ENCODE data around the gene NKX2-8.
"Not testable (repeated sequence)": the region's sequence is repeated elsewhere in the genome, so short reads cannot be mapped to it uniquely, and the experiment has no call there.

NKX2-8 gene

GRCh38 chr14:36580141-36580855 is 2.1 kb downstream of the NKX2-8 start:
- DNase-seq (ENCODE audit: low read depth), result no peak

- no peak for DNase-seq (ENCODE audit: low read depth)
Observed at GRCh38 chr14:36579573-36580140, 2.8 kb downstream of the NKX2-8 start.

- no peak for DNase-seq (ENCODE audit: low read depth)
Observed at GRCh38 chr14:36579001-36579555, 3.3 kb downstream of the NKX2-8 start.

- no peak for DNase-seq (ENCODE audit: low read depth)
Observed at GRCh38 chr14:36570065-36570464, 12.3 kb downstream of the NKX2-8 start.

GRCh38 chr14:36556811-36557433 is 25.5 kb downstream of the NKX2-8 start:
- no peak for DNase-seq (ENCODE audit: low read depth)

GRCh38 chr14:36555998-36556743 is 26.2 kb downstream of the NKX2-8 start:
- no peak for DNase-seq (ENCODE audit: low read depth)

- peak; percentile 10 for DNase-seq (ENCODE audit: low read depth)
Observed at GRCh38 chr14:36553656-36554260, 28.7 kb downstream of the NKX2-8 start.

GRCh38 chr14:36550899-36551298 is 31.5 kb downstream of the NKX2-8 start:
- DNase-seq (ENCODE audit: low read depth), result no peak

GRCh38 chr14:36544280-36544679 is 38.1 kb downstream of the NKX2-8 start:
- DNase-seq (ENCODE audit: low read depth), result not testable (repeated sequence)

GRCh38 chr14:36538051-36538450 is 44.4 kb downstream of the NKX2-8 start:
- no peak for DNase-seq (ENCODE audit: low read depth)
